ENCODE measurements around the gene NTN4. TPM values are rescaled to one million over a fixed set of nuclear protein-coding genes. Genes with fewer than 3 reads are reported as not detected.
"Not testable (repeated sequence)": the region's sequence is repeated elsewhere in the genome, so short reads cannot be mapped to it uniquely, and the experiment has no call there.

The NTN4 gene
- total RNA-seq, 4 donors from 2014 or later: 6.7 to 25.9 (median 16.7) TPM

DNA sequence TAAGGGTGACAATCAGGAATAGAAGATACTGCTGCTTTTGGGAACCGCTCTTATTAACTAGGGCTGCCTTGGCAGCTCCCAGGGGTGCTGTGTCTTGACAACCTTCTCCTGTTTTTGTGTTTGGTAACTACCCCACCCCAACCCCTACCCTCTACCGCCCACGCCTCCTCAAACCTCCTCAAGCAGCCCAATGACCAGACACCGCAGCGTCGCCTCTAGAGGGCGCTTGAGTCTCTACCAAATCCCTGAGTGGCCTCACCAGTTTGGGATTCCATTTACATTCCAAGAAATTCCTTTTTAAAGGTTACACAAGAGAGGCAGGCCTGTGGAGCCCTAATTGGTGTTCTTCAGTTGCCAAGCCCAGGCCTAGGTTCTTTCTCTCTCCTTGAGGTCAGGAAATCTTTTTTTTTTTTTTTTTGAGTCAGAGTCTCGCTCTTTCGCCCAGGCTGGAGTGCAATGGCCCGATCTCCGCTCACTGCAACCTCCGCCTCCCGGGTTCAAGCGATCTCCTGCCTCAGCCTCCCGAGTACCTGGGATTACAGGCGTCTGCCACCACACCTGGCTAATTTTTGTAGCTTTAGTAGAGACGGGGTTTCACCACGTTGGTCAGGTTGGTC, 166.9 kb downstream of the NTN4 start:
- peak overlapping the region in 2 of 4 donors; percentile 28 to 46 for H3K27ac ChIP-seq
- peaks cover 0 to 12% (median 5%) of the 10 kb centered on the region in 4 donors for H3K4me1 ChIP-seq
- H3K9me3 ChIP-seq: no peaks in the 10 kb centered on the region
- in situ Hi-C loops (cut with MboI; ENCODE audit: low pct_ligation_motif_present in 1 of 4, low pct_unique_long_range_greater_than_20kb in 1 of 4, low sequenced_read_pairs in 3 of 4): loop anchor here in 2 of 4 donors (10.0 kb wide), 2 partner anchors 181 to 191 kb away; no protein-coding TSS in a partner anchor
- intact Hi-C loops (cut with DNase I; ENCODE audit: low total_unique reads): no loop called here
- no peaks in the 10 kb centered on the region for H3K27me3 ChIP-seq
- no peaks in the 10 kb centered on the region for H3K36me3 ChIP-seq
- H3K4me3 ChIP-seq: no peak overlapping the region
- WGBS, 2 donors (ENCODE audit: low coverage in 1 of 2): 63% methylated on average over 18 of the region's 18 CpGs; no CpG with 5 or more reads in 1 of the 2 donors
- TF ChIP-seq CTCF (IDR thresholded peaks at IDR 0.05): peak; percentile 58 to 81 (median 67)
- no peak for TF ChIP-seq POLR2AphosphoS5 (IDR thresholded peaks at IDR 0.05)
- TF ChIP-seq EP300 (IDR thresholded peaks at IDR 0.05; ENCODE audit: low read depth): no peak
- DNase-seq: peak; percentile 72

DNA sequence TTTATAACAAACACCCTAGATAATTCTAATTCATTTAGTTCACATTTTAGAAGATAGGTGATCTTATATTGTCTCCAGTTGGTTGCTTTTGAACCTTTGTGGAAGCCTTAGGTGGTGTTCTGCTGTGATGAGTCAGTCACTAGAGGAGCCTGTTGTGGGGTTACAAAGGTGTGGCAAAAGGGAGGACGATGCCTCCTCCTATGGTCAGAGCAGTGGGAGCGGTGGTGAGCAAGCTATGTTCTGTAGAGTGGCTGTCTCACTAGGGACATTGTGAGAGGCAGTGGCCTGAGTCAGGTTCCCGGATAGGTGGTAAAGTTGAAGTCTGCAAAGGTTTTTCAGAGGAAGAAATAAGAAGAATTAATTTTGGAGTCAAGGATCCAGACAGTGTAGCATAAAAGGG, 167.7 kb downstream of the NTN4 start:
- Histone ChIP-seq H3K4me1 (peaks cover 0 to 12% (median 5%) of the 10 kb centered on the region in 4 donors), H3K4me3 (no peak overlapping the region), H3K9me3 (no peaks in the 10 kb centered on the region), H3K36me3 (no peaks in the 10 kb centered on the region), H3K27ac (no peak overlapping the region), H3K27me3 (no peaks in the 10 kb centered on the region)
- in situ Hi-C loops (cut with MboI; ENCODE audit: low pct_ligation_motif_present in 1 of 4, low pct_unique_long_range_greater_than_20kb in 1 of 4, low sequenced_read_pairs in 3 of 4): loop anchor here in 2 of 4 donors (10.0 kb wide), 2 partner anchors 182 to 192 kb away; no protein-coding TSS in a partner anchor
- intact Hi-C loops (cut with DNase I; ENCODE audit: low total_unique reads): no loop called here
- DNase-seq: no peak
- 71 to 91% methylated on average over 2 to 3 of the region's 3 CpGs for WGBS, 2 donors (ENCODE audit: low coverage in 1 of 2)
- TF ChIP-seq CTCF (IDR thresholded peaks at IDR 0.05) (no peak), EP300 (IDR thresholded peaks at IDR 0.05; ENCODE audit: low read depth) (no peak), POLR2AphosphoS5 (IDR thresholded peaks at IDR 0.05) (no peak), POLR2A (IDR thresholded peaks at IDR 0.05) (no peak)

DNA sequence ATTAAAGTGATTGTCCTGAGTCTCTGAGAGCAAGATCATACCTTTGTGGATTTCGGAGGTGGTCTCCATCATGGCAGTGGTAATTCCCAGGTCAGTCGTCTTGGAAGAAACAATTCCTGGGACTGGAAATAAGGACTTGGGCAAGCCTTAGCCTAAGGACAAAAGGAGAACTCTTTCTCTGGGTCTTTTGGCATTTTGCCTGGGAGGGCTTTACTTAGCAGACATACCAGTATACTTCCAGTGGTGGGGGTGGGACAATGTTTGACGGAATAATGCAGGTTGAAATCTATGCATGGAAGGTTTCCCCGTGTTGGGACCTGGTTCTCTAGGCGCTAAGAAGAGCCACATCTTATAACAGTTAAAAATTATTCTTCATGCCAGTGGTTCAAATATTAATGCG, 168.8 kb downstream of the NTN4 start:
- in situ Hi-C loops (cut with MboI; ENCODE audit: low pct_ligation_motif_present in 1 of 4, low pct_unique_long_range_greater_than_20kb in 1 of 4, low sequenced_read_pairs in 3 of 4): loop anchor here in 2 of 4 donors (10.0 kb wide), 2 partner anchors 183 to 193 kb away; no protein-coding TSS in a partner anchor
- TF ChIP-seq POLR2AphosphoS5 (IDR thresholded peaks at IDR 0.05): no peak
- no peak for TF ChIP-seq POLR2A (IDR thresholded peaks at IDR 0.05)
- TF ChIP-seq EP300 (IDR thresholded peaks at IDR 0.05; ENCODE audit: low read depth): no peak
- no peak for TF ChIP-seq CTCF (IDR thresholded peaks at IDR 0.05)
- intact Hi-C loops (cut with DNase I; ENCODE audit: low total_unique reads): no loop called here
- peaks cover 0 to 12% (median 5%) of the 10 kb centered on the region in 4 donors for H3K4me1 ChIP-seq
- H3K9me3 ChIP-seq: no peaks in the 10 kb centered on the region
- no peak for DNase-seq
- H3K27me3 ChIP-seq: no peaks in the 10 kb centered on the region
- H3K36me3 ChIP-seq: no peaks in the 10 kb centered on the region
- no peak overlapping the region for H3K4me3 ChIP-seq
- H3K27ac ChIP-seq: no peak overlapping the region
- WGBS, 2 donors (ENCODE audit: low coverage in 1 of 2): 90% methylated on average over 3 to 6 of the region's 6 CpGs

DNA sequence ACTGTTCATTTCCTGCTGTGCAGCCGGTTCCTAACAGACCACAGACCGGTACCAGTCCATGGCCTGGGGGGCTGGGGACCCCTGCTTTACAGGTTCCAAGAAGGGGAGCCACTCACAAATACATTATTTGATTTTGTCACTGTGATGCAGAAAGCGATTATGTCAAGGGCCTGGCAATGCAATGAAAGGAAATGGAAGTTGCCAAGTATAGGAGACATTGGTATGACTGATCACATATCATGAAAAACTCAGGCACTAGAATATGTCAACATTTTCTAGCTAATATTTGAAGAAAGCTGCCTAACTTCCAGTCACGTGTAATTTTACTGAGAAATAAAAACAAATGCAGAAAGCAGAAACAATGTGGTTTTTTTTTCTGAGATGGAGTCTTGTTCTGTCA, 170.4 kb downstream of the NTN4 start:
- Histone ChIP-seq H3K27me3 (no peaks in the 10 kb centered on the region), H3K4me3 (no peak overlapping the region), H3K9me3 (no peaks in the 10 kb centered on the region), H3K36me3 (no peaks in the 10 kb centered on the region), H3K4me1 (peaks cover 0 to 8% (median 4%) of the 10 kb centered on the region in 4 donors), H3K27ac (no peak overlapping the region)
- TF ChIP-seq POLR2AphosphoS5 (IDR thresholded peaks at IDR 0.05) (no peak), EP300 (IDR thresholded peaks at IDR 0.05; ENCODE audit: low read depth) (no peak), POLR2A (IDR thresholded peaks at IDR 0.05) (no peak), CTCF (IDR thresholded peaks at IDR 0.05) (no peak)
- WGBS, 2 donors (ENCODE audit: low coverage in 1 of 2): 79 to 86% methylated on average over 1 to 4 of the region's 4 CpGs
- intact Hi-C loops (cut with DNase I; ENCODE audit: low total_unique reads) (no loop called here), in situ Hi-C loops (cut with MboI; ENCODE audit: low pct_ligation_motif_present in 1 of 4, low pct_unique_long_range_greater_than_20kb in 1 of 4, low sequenced_read_pairs in 3 of 4) (loop anchor here in 2 of 4 donors (10.0 kb wide), 2 partner anchors 185 to 195 kb away; no protein-coding TSS in a partner anchor)
- no peak for DNase-seq

GRCh38 chr12:95616470-95616869, 174.1 kb downstream of the NTN4 start:
- intact Hi-C loops (cut with DNase I; ENCODE audit: low total_unique reads); H3K36me3 ChIP-seq; H3K9me3 ChIP-seq; H3K4me3 ChIP-seq; DNase-seq; in situ Hi-C loops (cut with MboI; ENCODE audit: low pct_ligation_motif_present in 1 of 4, low pct_unique_long_range_greater_than_20kb in 1 of 4, low sequenced_read_pairs in 3 of 4); H3K27me3 ChIP-seq; H3K27ac ChIP-seq; H3K4me1 ChIP-seq: not testable (repeated sequence)
- WGBS, 2 donors (ENCODE audit: low coverage in 1 of 2): 74 to 77% methylated on average over 5 to 7 of the region's 7 CpGs
